Hematopoietic multipotent progenitor cell treated with erythropoietin and hydrocortisone succinate and interleukin-3 and kit ligand, for 17 days (in vitro differentiated cells): ENCODE results near the gene CCNG1.

Source experiments
- DNase-seq: peaks from one replicate; pipeline ENCODE4 v3.0.0-alpha.2; 2015; ENCODE audit warnings: low spot score

The CCNG1 gene

DNA sequence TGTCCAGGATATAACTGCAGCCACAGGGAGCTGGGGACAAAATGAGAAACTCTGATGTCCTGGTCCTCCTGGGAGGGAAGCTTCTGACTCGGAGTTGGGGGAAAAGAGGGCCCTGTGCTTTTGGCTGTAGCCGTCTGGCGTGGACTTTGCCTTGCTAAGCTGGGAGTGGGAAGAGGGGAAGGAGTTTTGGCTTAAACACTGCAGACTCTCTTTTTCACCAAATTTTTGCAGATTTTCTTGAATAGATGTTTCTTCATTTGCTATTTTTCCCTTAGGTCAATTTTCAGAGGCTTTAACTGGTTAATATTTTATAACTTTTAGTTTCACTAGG lies 52.3 kb downstream of the CCNG1 start:
- DNase-seq: no peak
